HEK293 (cell line): Measurements from ENCODE around the gene ABI3BP.

Source experiments
- CTCF ChIA-PET: fragments of 350-600 bp; formaldehyde crosslinking; extraction: SDS; loops from one replicate; lab custom pipeline; 2021; ENCODE audit warnings: antibody characterized with exemption; lab: Yijun Ruan, JAX
- POLR2A ChIA-PET: fragments of 300-600 bp; formaldehyde crosslinking; extraction: SDS; loops from one replicate; lab custom pipeline; 2020; ENCODE audit warnings: antibody characterized with exemption, inconsistent platforms; lab: Yijun Ruan, JAX
- H3K27ac ChIP-seq: fragments of 200-500 bp; sonication (Bioruptor generic); 2 replicates; pipeline ENCODE4 v1.5.1; 2014; ENCODE audit warnings: low read depth, low read length, control low read depth, inconsistent platforms; ENCODE audit errors: extremely low read depth
- H3K36me3 ChIP-seq, 2 experiments: fragments of 200-500 bp in 1 of 2; sonication (Bioruptor generic) in 1 of 2; 1 replicate in 1 of 2; 2 replicates in 1 of 2; pipeline ENCODE4 v1.5.1; 2014 to 2017; ENCODE audit warnings: inconsistent platforms in 2 of 2, low read length in 2 of 2; ENCODE audit not compliant: control insufficient read depth in 2 of 2, insufficient read depth in 1 of 2
- H3K4me1 ChIP-seq: fragments of 200-500 bp; sonication (Bioruptor generic); 2 replicates; pipeline ENCODE4 v1.5.1; 2014; ENCODE audit warnings: mild to moderate bottlenecking, low read length, inconsistent platforms; ENCODE audit not compliant: control insufficient read depth, insufficient read depth
- H3K4me3 ChIP-seq: 2 replicates; pipeline ENCODE4 v1.5.1; 2011; ENCODE audit warnings: low read depth, mild to moderate bottlenecking, control low read depth, low read length, moderate library complexity
- H3K9me3 ChIP-seq: fragments of 200-500 bp; sonication (Bioruptor generic); 2 replicates; pipeline ENCODE4 v1.5.1; 2014; ENCODE audit warnings: low read depth, low read length, inconsistent platforms; ENCODE audit not compliant: control insufficient read depth, insufficient read depth
- GLI2 ChIP-seq: fragments of 450-650 bp; formaldehyde crosslinking; IDR thresholded peaks from 2 replicates; pipeline ENCODE4; 2017; ENCODE audit warnings: missing biosample characterization, missing genetic modification characterization, low read depth, borderline replicate concordance
- HOXD13 ChIP-seq: sonication (generic); formaldehyde crosslinking; IDR thresholded peaks from 2 replicates; pipeline ENCODE4 v1.8.0; 2022; ENCODE audit warnings: missing genetic modification reagents, borderline replicate concordance
- KLF9 ChIP-seq: fragments of 450-650 bp; formaldehyde crosslinking; IDR thresholded peaks from 2 replicates; pipeline ENCODE4 v1.5.1; 2016; ENCODE audit warnings: missing biosample characterization, missing genetic modification characterization, low read depth
- PRDM2 ChIP-seq: fragments of 450-650 bp; formaldehyde crosslinking; IDR thresholded peaks from 2 replicates; pipeline ENCODE4 v1.5.1; 2016; ENCODE audit warnings: missing biosample characterization, missing genetic modification characterization, borderline replicate concordance
- REST ChIP-seq: fragments of 450-650 bp; formaldehyde crosslinking; IDR thresholded peaks from 2 replicates; pipeline ENCODE4 v1.5.1; 2016; ENCODE audit warnings: missing biosample characterization, missing genetic modification characterization
- ZBTB48 ChIP-seq: fragments of 450-650 bp; formaldehyde crosslinking; IDR thresholded peaks from 2 replicates; pipeline ENCODE4 v1.5.1; 2016; ENCODE audit warnings: missing biosample characterization, missing genetic modification characterization
- ZNF138 ChIP-seq: fragments of 450-650 bp; formaldehyde crosslinking; IDR thresholded peaks from 2 replicates; pipeline ENCODE4 v1.5.1; 2016; ENCODE audit warnings: missing biosample characterization, missing genetic modification characterization, borderline replicate concordance
- ZNF157 ChIP-seq: fragments of 450-650 bp; formaldehyde crosslinking; IDR thresholded peaks from 2 replicates; pipeline ENCODE4 v1.5.1; 2016; ENCODE audit warnings: missing biosample characterization, missing genetic modification characterization
- ZNF211 ChIP-seq: fragments of 450-650 bp; formaldehyde crosslinking; IDR thresholded peaks from 2 replicates; pipeline ENCODE4 v1.5.1; 2016; ENCODE audit warnings: low read depth, missing biosample characterization, missing genetic modification characterization
- ZNF280C ChIP-seq: fragments of 450-650 bp; formaldehyde crosslinking; IDR thresholded peaks from 2 replicates; pipeline ENCODE4 v1.5.1; 2016; ENCODE audit warnings: missing biosample characterization, missing genetic modification characterization
- ZNF514 ChIP-seq: fragments of 450-650 bp; formaldehyde crosslinking; IDR thresholded peaks from 2 replicates; pipeline ENCODE4 v1.5.1; 2016; ENCODE audit warnings: missing biosample characterization, missing genetic modification characterization
- ZNF521 ChIP-seq: fragments of 450-650 bp; formaldehyde crosslinking; IDR thresholded peaks from 2 replicates; pipeline ENCODE4 v1.5.1; 2017; ENCODE audit warnings: missing biosample characterization, mild to moderate bottlenecking, missing genetic modification characterization
- ZNF544 ChIP-seq: fragments of 450-650 bp; formaldehyde crosslinking; IDR thresholded peaks from 2 replicates; pipeline ENCODE4 v1.5.0; 2017; ENCODE audit warnings: missing biosample characterization, missing genetic modification characterization
- ZNF629 ChIP-seq: fragments of 450-650 bp; formaldehyde crosslinking; IDR thresholded peaks from 2 replicates; pipeline ENCODE4 v1.5.1; 2017; ENCODE audit warnings: missing biosample characterization, missing genetic modification characterization
- ZNF843 ChIP-seq: fragments of 450-650 bp; formaldehyde crosslinking; IDR thresholded peaks from 2 replicates; pipeline ENCODE4 v1.5.1; 2016; ENCODE audit warnings: missing biosample characterization, missing genetic modification characterization
- ZSCAN16 ChIP-seq: fragments of 450-650 bp; formaldehyde crosslinking; IDR thresholded peaks from 2 replicates; pipeline ENCODE4 v1.5.1; 2016; ENCODE audit warnings: missing biosample characterization, missing genetic modification characterization

ABI3BP gene

GRCh38 chr3:100902572-100902971 is 90.6 kb downstream of the ABI3BP start (continued):
- no peak for TF ChIP-seq REST (tag by site-specific recombination)
- TF ChIP-seq, all 188 proteins: peak for 0

- Histone ChIP-seq H3K4me1 (no peaks in the 10 kb centered on the region), H3K4me3 (no peak overlapping the region), H3K9me3 (no peaks in the 10 kb centered on the region), H3K27ac (no peak overlapping the region), H3K36me3 (no peaks in the 10 kb centered on the region)
- TF ChIP-seq HOXD13 (CRISPR knock-in tag) (no peak), ZNF521 (tag by site-specific recombination) (no peak), ZBTB48 (tag by site-specific recombination) (no peak), ZNF629 (tag by site-specific recombination) (no peak), ZNF843 (tag by site-specific recombination) (no peak), KLF9 (tag by site-specific recombination) (no peak)
- POLR2A ChIA-PET = no interaction called here
- CTCF ChIA-PET = no interaction called here
Measured at GRCh38 chr3:100900671-100901335, 92.4 kb downstream of the ABI3BP start.

- Histone ChIP-seq H3K27ac (no peak overlapping the region), H3K4me1 (no peaks in the 10 kb centered on the region), H3K36me3 (no peaks in the 10 kb centered on the region), H3K9me3 (no peaks in the 10 kb centered on the region), H3K4me3 (no peak overlapping the region)
- CTCF ChIA-PET = no interaction called here
- no peak for TF ChIP-seq ZNF544 (tag by site-specific recombination)
- TF ChIP-seq ZNF280C (tag by site-specific recombination) = no peak
- no peak for TF ChIP-seq ZNF138 (tag by site-specific recombination)
- no peak for TF ChIP-seq ZNF514
- no peak for TF ChIP-seq ZNF157 (tag by site-specific recombination)
- TF ChIP-seq ZSCAN16 (tag by site-specific recombination) = no peak
- no peak for TF ChIP-seq GLI2 (tag by site-specific recombination)
- TF ChIP-seq PRDM2 = no peak
- TF ChIP-seq ZNF211 (tag by site-specific recombination) = no peak
- POLR2A ChIA-PET = no interaction called here
Measured at GRCh38 chr3:100899440-100900091, 93.7 kb downstream of the ABI3BP start.
